Measurements from ENCODE around the gene MTIF2.
"Not testable (repeated sequence)": the region's sequence is repeated elsewhere in the genome, so short reads cannot be mapped to it uniquely, and the experiment has no call there.

The MTIF2 gene

DNA sequence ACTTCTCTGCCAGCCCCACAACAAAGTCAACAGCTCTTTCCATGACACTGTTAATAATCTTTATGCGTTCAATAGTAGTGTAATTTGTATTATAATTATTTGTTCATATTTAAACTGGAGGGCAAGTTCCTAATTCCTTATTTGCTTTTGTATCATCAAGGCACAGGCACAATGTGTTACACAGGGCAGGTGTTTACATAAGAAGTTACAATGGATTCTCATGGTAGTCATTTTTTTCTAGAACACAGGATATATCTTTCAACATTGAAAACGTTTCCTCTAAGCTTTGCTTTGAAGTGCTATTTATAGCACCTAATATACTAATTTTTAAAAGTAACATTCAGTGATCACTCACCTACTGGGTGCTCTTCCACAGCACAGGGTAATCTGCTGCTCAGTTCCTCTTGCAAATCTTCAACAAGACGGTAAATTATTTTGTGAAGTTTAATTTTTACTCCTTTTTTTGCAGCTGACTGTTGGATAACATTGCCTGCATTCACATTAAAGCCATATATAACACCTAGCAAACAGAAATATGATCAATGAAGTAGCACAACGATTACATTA is 29.3 kb downstream of the MTIF2 start:
- DNase-seq, result no peak

DNA sequence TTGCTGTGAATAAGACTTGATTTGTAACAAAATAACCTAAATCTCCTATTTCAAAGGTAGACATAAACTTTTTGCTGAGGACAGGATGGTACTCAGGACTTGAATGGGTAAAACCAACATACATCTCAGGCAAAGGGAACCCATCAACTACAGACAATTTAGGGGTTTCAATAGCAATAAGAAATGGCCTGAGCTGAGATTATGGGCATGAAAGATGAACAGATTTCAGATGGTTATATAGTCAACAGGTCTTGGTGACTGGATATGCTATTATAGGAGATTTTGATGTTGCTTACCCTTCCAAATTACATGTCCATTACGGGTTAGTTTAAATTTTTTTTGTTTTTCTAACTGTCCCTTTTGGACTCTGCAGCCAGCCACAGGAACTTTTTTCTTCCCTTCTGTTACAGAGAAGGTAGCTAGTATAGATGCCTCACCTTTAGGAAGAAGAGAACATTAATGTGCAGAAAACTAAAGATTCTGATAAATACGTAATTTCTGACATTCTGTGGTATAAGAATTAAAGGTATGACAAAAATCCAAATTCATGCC is 32.0 kb downstream of the MTIF2 start:
- no peak for DNase-seq

DNA sequence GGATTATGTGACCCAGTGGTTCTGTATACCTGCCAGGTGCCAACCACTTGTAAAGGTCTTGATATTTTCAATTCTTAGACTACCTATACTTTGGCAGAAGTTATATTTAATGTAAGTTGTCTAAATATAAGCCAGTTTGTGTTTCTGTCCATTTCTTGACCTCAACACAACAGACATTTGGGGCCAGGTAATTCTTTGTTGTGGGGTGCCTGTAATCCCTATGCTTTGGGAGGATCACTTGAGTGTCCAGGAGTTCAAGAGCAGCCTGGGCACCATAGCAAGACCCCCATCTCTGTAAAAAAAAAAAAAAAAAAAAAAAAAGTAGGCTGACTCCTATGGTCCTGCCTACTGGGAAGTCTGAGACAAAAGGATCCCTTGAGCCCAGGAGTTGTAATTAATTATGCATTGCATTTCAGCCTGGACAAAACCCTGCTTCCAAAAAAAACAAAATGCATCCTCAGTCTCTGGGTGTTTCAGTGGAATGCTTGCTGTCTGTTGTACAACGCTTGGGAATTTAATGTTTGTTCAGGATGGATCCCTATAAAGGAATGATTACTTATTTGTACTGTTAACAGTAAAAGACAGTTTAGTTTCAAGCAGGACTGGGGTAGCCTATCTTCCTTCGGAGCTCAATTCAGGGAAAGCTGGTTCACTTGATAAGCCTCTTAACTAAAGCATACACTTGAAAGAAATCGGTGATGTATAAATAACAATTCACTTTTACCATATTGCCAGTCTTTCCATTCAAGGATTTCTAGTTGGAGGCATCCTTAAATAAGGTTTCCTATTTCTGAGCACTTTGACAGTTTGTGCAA is 33.1 kb downstream of the MTIF2 start:
- DNase-seq, result no peak

DNA sequence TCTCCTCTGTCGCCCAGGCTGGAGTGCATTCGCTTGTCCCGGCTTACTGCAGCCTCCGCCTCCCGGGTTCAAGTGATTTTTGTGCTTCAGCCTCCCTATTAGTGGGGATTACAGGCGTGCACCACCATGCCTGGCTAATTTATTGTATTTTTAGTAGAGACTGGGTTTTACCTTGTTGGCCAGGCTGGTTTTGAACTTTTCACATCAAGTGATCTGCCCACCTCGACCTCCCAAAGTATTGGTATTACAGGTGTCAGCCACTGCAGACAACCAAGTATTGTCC is 35.4 kb downstream of the MTIF2 start:
- DNase-seq, result no peak

DNA sequence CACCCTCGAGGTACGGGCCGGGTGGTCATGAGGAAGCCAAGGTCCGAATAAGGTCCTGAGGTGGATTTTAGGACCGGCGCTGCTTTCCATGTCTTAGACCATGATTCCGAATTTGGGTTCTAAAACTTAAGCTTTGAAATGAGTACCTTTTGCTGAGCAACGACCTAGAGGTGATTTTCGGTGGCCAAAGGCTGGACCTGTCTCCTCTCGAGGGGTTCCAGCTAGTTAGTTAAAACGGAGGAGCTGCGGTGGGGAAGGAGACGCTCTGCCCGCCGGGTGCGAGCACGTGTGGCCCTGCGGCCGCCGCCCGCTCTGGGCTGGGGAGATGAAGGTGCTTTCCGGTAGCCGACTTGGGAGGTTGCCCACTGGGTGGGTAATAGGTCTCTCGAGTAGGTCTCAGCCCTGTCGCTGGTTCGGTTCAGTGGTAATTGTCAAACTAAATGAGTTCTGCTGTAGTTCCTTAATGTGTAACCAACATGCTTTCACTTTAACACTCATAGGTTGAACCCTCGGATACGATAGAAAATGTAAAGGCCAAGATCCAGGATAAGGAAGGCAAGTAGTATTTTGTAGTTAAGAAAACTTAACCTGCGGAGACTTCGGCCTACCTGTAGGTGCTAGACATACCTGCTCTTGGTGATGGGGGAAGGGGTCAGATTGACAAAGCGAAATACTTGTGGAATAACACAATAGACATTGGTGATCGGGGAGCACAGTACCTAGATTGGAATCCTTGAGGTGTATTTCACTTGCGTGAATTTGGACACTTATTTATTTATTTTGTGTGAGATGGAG is 36.0 kb downstream of the MTIF2 start:
- peak; percentile 59 for DNase-seq

DNA sequence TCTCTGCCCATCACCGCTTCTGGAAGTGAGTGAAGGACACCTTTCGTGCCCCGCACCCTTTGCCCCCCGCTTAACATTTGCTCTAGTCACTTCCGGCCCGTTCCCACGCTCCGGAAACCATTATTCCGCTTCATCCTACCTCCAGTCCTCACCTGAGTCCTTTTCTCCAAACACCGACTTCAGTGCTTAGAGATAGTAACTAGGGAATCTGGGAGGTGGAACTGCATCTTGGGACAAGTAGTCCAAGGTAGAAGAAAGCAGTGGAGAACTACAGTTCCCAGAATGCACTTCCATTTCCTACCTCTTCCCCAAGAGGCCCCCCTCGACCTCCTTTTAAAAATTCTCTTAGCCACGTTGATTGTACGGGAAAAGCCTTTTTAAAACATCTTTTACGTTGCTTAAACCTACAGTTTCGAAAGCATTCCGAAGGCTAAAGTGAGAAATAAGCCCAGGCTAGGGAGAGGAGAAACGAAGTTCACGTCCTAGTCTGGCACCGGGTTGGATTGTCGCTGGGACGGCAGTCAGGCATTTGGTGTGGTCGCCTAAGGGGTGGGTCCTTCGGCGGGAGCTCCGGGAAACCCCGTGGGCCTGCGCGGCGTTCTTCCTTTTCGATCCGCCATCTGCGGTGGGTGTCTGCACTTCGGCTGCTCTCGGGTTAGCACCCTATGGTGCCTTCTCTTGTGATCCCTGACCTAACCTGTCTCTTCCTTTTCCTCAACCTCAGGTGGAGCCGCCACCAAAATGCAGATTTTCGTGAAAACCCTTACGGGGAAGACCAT is 36.8 kb downstream of the MTIF2 start, which contains the start of the genes CLHC1 and RPS27A:
Gene CLHC1, minus strand, starts transcription at position 210 of the 779 bp plus-strand sequence. CDS start 9,882 bp downstream, outside the sequence.
Gene RPS27A, plus strand, starts transcription at position 605 of the 779 bp plus-strand sequence. Its CDS starts 137 bp downstream, at position 742.
- DNase-seq, result peak; percentile 89

DNA sequence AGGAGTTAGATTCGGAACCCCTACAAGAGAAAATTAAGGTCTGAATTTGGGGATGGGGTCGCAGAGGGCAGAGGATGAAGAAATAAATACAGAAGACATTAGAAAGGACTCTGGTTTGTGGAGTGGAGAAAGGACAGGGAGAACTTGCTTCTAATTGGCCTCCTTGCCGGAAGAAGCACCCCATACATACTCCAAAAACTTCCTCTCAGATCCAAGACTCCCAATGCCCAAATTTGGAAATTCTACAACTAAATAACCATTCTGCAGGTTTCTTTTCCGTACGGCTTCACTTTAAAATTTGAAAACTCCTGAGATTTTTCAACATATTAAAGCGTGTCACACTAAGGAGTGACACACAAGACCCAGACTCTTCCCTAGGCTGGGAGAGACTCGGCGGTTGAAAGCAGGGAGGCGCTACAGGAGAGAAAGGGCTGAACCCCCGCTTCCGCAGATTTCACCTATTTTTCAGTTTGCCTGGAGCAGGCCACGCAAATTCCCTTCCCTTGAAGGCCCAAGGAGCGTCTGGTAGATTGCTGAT is 37.4 kb downstream of the MTIF2 start:
- peak; percentile 12 for DNase-seq

DNA sequence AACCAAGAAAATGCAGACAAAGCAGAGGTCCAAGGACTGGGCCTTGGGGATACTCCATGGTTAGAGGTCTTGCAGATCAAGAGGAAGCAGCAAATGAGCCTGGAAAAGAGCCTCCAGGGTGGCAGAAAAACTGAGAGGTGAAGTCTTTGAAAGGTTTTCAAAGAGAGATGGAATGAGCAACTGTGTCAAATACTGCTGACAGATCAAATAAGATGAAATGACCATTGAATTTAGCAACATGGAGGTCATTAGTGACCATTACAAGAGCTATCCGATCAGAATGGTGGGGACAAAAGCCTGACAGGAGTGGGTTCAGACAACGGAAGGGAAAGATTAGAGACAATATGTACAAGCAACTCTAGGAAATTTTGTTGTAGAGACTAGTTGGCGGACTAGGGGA is 38.5 kb downstream of the MTIF2 start:
- no peak for DNase-seq

DNA sequence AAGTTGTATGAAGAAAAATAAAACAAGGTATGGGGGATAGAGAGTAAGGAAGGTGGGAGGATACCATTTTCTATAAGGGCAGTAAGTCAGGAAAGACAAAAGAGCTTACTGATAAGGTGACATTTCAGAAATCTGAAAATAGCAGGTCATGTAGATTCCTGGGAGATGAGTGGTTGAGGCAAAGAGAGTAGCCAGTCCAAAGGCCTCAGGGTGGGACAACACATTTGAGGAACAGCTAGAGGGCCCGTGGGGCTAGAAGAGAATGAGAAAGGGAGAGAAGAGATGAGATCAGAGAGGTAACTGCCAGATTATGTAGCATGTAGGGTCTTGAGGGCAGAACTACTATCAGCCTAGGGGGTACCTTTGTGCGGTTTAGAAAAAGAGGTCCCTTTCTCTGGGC is 39.8 kb downstream of the MTIF2 start:
- no peak for DNase-seq

DNA sequence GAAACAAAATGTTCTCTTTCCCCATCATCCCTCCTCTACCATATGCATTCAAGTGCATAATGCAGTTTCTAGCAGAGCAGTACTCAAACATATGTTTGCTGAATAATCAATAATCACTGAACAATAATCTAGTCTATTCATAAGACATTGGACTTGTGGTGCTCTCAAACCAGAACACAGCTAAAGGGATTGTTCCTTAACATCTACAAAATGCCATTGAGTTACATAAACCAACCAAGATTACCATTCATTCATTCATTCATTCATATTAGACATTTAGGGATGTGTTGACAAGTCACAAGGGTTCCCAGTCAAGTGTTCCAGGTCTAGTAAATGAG is 40.8 kb downstream of the MTIF2 start:
- DNase-seq, result no peak

DNA sequence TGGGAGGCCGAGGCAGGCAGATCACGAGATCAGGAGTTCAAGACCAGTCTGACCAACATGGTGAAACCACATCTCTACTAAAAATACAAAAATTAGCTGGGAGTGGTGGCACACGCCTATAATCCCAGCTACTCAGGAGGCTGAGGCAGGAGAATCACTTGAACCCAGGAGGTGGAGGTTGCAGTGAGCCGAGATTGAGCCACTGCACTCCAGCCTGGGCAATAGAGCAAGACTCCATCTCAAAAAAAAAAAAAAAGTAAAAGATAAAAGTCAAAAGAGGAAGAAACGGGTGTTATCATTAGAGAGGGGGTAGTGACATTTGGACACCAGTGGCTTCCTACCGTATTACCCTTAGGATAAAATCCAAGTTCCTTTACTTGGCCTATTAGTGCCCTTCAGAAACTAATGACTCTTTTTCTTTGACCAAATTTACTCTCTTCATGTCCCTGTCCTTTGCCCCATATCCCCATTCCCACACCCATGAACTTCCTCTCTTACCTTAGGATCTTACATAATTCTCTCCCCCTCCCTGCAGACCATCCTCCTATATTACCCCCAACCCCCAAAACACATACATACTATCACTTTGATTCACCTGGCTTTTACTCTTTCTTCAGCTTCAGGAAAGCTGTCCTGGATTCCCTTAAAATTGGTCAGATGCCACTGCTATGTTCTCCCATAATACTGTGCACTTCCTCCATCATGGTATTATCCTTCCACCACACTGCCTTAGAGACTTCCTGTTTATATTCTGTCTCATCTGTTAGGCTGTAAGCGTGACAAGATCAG is 41.4 kb downstream of the MTIF2 start:
- not testable (repeated sequence) for DNase-seq

DNA sequence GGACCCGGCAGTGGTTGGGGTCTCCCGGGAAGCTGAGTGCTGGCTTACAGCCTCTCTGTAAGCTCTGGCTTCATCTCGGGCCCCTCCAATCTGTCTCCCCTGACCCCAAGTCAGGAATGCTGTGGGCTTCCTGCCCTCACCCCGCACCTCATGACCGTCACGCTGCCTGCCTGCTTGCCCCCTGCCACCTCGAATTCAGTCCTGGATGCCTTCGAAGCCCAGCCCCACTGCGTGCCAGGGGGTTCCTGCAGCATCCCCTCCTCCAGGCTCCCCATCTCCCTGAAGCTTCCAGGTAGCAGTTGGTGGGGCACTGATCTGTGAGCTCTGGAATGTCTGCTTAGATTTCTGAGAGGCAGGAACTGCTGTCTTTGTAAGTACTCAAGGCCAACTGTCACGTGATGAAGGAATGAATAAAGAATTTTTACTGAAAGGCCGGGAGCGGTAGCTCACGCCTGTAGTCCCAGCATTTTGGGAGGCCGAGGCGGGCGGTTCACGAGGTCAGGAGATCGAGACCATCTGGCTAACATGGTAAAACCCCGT is 43.5 kb downstream of the MTIF2 start:
- no peak for DNase-seq

DNA sequence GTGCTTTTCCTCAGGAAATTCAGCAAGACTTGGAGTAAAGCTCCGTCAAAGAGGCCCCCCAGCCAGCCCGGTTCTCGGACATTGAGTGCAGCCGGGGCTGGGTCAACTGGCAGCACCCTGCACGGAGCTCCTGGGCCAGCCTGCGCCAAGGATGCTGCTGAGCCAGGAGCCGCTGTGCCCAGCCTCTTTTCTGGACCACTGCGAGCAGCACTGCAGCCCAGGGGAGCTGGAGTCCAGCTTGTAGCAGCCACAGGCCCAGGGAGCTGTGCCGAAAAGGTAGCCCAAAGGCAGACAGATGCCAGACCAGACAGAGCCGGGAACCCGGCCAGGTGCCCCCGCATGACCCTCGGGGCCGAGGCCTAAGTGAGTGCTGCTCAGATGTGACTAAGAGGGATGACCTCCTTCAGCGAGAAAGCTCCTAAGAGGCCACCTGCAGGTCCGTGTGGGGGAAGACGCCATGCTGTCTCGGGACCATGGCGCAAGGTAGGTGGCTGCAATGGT is 44.2 kb downstream of the MTIF2 start:
- DNase-seq, result no peak

DNA sequence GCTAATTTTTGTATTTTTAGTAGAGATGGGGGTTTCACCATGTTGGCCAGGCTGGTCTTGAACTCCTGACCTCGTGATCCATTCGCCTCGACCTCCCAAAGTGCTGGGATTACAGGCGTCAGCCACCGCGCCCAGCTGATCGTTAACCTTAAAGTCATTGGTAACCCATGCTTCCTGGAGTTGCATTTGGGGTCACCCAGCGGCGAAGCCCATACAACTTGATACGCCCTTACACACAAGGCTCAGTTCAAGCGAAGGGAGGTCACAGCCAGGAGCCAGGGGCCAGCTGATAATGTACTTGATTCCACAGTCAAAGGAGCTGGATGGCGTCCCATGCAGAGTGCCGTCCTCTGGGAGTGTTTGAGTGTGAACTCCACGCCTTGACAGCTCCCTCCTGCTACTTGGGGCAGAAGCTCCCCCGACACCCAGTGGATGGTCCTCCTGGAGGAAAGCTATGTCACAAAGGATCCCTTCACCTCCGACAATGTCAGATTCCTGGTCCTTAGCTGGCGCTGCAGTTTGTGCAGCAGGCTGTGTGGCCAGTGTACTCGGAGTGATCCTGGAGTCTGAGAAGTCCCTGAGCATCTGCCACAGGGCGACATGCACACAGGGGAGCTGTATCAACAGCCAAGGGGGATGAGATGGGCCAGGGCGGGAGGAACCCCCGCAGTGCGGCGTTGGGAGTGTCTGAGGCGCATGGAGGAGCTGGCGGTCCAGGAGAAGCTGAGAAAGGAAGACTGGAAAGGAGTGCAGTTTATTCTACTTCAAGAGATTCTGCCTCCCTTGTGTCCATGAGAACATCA is 44.9 kb downstream of the MTIF2 start:
- no peak for DNase-seq

DNA sequence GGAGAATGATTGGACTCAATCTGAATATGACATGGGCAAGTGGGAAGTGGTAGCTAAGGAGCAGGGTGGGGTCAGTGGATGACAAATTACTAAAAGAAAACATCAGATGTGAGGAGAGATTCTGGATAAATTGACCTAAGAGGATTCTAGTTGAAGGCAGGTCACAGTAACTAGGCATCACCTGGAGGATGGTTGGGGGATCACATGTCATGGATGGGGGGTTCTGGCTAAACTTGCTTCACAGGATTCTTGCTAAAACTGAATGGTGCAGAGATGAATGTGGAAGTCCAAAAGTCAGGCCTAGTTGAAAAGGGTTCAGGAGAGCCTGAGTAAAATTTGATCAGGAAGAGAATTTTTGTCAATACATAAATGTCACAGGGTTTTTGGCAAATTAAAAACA is 55.2 kb downstream of the MTIF2 start:
- no peak for DNase-seq

DNA sequence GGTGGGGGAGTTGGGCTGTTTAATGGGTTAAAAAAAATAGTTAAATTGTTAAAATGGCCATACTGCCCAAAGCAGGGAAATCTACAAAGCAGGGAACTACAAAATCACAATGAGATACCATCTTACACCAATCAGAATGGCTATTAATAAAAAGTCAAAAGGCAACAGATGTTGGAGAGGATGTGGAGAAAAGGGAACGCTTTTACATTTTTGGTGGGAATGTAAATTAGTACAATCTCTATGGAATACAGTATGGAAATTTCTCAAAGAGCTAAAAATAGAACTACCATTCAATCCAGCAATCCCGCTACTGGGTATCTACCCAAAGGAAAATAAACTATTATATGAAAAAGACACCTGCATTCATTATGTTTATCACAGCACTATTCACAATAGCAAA is 64.1 kb downstream of the MTIF2 start:
- no peak for DNase-seq

DNA sequence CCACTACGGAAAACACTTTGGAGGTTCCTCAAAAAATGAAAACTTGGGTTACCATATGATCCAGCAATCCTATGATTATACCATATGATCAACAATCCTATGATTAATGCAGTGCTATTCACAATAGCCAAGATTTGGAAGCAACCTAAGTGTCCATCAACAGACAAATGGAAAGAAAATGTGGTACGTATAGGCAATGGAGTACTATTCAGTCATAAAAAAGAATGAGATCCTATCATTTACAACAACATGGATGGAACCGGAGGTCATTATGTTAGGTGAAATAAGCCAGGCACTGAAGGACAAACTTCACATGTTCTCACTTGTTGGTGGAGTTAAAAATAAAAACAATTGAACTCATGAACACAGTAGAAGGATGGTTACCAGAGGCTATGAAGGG is 64.5 kb downstream of the MTIF2 start:
- no peak for DNase-seq

DNA sequence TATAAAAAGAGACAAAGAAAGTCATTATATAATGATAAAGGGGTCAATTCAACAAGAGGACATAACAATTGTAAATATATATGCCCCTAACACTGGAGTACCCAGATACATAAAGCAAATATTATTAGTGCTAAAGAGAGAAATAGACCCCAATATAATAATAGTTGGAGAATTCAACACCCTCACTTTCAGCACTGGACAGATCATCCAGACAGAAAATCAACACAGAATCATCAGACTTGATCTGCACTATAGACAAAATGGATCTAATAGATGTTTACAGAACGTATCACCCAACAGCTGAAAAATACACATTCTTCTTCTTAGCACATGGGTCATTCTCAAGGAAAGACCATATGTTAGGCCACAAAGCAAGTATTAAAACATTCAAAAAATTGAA is 68.6 kb downstream of the MTIF2 start:
- no peak for DNase-seq

DNA sequence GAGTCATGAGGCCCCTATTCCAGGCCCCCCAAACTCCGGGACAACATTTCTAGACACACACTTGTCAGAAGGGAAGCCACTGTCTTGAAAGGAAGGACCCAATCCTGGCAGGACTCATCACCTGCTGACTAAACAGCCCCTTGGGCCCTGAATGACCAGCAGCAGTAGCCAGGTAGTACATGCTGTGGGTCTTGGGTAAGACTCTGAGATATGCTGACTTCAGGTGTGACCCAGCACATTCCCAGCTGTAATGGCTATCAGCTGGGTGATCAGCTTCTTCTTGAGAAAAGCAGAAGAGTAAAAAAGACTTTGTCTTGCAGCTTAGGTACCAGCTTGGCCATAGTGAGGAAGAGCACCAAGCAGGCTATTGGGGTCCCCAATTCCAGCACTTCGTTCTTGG is 72.5 kb downstream of the MTIF2 start:
- DNase-seq, result no peak

DNA sequence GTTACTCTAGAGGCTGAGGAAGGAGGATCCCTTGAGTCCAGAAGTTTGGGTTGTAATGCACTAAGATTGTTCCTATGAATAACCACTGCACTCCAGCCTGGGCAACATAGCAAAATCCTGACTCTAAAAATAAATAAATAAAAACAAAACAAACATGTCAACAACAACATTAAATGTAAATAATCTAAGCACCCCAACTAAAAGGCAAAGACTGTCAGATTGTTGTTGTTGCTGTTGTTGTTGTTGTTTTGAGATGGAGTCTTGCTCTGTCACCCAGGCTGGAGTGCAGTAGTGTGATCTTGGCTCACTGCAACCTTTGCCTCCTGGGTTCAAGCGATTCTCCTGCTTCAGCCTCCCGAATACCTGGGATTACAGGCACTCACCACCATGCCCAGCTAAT is 77.1 kb downstream of the MTIF2 start:
- not testable (repeated sequence) for DNase-seq

All from RPMI8226 (cell line).